ENCODE data around the gene RAB4B. TPM values are rescaled to one million over a fixed set of nuclear protein-coding genes. Genes with fewer than 3 reads are reported as not detected.

Gene RAB4B
- total and polyA plus RNA-seq, 2 experiments from 2014 or later, result 27.4 to 29.0 TPM

DNA sequence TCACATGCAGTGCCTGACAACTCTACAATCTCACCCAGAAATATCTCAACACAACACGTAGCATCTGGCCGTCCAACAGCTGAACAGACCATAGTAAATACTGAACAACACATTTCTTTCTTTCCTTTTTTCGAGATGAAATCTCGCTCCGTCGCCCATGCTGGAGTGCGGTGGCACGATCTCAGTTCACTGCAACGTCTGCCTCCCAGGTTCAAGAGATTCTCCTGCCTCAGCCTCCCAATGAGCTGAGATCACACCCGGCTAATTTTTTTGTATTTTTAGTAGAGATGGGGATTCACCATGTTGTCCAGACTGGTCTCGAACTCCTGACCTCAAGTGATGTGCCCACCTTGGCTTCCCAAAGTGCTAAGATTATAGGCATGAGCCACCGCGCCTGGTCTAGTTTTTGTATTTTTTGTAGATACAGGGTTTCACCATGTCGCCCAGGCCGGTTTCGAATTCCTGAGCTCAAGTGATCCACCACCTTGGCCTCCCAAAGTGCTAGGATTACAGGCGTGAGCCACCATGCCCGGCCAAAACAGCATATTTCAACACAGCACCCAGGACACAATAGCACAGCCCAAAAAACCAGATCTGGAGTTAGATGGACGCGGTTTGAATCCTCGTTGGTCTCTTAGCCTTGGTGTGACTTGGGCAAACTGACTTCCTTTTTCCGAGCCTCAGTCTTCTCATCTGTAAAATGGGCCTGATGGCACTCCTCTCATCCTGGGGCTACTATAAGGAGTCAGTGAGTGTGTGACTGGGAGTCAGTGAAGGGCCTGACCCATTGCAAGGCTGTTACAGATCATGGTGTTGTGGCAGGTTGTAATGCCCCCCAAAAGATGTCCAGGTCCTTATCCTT is 49.6 kb downstream of the RAB4B start:
- no peak overlapping the region for H3K27ac Mint-ChIP-seq
- no peak overlapping the region for H3K4me2 ChIP-seq
- H3K9me2 ChIP-seq (ENCODE audit: insufficient read depth), result no peaks in the 10 kb centered on the region
- no peaks in the 10 kb centered on the region for H3K79me2 ChIP-seq (replicated peaks; ENCODE audit: insufficient read depth)
- no peak for ATAC-seq
- H3K9me3 Mint-ChIP-seq, result no peaks in the 10 kb centered on the region; the same call in 1 of the 3 replicates
- no peak overlapping the region for H3K4me3 Mint-ChIP-seq
- H3K36me3 Mint-ChIP-seq (ENCODE audit: low read depth), result no peaks in the 10 kb centered on the region
- H3K4me3 ChIP-seq, result no peak overlapping the region
- H3K4me1 Mint-ChIP-seq, result 0 out of 3 replicates have a peak, but pooled peaks cover 4% of the 10 kb centered on the region
- no peaks in the 10 kb centered on the region for H3K36me3 ChIP-seq (ENCODE audit: insufficient read depth)
- H3K27ac ChIP-seq (ENCODE audit: low read depth), result no peak overlapping the region
- TF ChIP-seq EZH2phosphoT487 (IDR thresholded peaks at IDR 0.05; ENCODE audit: unreplicated experiment), result no peak
- TF ChIP-seq, protein P1, sequence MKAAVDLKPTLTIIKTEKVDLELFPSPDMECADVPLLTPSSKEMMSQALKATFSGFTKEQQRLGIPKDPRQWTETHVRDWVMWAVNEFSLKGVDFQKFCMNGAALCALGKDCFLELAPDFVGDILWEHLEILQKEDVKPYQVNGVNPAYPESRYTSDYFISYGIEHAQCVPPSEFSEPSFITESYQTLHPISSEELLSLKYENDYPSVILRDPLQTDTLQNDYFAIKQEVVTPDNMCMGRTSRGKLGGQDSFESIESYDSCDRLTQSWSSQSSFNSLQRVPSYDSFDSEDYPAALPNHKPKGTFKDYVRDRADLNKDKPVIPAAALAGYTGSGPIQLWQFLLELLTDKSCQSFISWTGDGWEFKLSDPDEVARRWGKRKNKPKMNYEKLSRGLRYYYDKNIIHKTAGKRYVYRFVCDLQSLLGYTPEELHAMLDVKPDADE (IDR thresholded peaks at IDR 0.05), result no peak
- no peak for TF ChIP-seq STAT1 (IDR thresholded peaks at IDR 0.05; ENCODE audit: unreplicated experiment)
- TF ChIP-seq, protein P2, sequence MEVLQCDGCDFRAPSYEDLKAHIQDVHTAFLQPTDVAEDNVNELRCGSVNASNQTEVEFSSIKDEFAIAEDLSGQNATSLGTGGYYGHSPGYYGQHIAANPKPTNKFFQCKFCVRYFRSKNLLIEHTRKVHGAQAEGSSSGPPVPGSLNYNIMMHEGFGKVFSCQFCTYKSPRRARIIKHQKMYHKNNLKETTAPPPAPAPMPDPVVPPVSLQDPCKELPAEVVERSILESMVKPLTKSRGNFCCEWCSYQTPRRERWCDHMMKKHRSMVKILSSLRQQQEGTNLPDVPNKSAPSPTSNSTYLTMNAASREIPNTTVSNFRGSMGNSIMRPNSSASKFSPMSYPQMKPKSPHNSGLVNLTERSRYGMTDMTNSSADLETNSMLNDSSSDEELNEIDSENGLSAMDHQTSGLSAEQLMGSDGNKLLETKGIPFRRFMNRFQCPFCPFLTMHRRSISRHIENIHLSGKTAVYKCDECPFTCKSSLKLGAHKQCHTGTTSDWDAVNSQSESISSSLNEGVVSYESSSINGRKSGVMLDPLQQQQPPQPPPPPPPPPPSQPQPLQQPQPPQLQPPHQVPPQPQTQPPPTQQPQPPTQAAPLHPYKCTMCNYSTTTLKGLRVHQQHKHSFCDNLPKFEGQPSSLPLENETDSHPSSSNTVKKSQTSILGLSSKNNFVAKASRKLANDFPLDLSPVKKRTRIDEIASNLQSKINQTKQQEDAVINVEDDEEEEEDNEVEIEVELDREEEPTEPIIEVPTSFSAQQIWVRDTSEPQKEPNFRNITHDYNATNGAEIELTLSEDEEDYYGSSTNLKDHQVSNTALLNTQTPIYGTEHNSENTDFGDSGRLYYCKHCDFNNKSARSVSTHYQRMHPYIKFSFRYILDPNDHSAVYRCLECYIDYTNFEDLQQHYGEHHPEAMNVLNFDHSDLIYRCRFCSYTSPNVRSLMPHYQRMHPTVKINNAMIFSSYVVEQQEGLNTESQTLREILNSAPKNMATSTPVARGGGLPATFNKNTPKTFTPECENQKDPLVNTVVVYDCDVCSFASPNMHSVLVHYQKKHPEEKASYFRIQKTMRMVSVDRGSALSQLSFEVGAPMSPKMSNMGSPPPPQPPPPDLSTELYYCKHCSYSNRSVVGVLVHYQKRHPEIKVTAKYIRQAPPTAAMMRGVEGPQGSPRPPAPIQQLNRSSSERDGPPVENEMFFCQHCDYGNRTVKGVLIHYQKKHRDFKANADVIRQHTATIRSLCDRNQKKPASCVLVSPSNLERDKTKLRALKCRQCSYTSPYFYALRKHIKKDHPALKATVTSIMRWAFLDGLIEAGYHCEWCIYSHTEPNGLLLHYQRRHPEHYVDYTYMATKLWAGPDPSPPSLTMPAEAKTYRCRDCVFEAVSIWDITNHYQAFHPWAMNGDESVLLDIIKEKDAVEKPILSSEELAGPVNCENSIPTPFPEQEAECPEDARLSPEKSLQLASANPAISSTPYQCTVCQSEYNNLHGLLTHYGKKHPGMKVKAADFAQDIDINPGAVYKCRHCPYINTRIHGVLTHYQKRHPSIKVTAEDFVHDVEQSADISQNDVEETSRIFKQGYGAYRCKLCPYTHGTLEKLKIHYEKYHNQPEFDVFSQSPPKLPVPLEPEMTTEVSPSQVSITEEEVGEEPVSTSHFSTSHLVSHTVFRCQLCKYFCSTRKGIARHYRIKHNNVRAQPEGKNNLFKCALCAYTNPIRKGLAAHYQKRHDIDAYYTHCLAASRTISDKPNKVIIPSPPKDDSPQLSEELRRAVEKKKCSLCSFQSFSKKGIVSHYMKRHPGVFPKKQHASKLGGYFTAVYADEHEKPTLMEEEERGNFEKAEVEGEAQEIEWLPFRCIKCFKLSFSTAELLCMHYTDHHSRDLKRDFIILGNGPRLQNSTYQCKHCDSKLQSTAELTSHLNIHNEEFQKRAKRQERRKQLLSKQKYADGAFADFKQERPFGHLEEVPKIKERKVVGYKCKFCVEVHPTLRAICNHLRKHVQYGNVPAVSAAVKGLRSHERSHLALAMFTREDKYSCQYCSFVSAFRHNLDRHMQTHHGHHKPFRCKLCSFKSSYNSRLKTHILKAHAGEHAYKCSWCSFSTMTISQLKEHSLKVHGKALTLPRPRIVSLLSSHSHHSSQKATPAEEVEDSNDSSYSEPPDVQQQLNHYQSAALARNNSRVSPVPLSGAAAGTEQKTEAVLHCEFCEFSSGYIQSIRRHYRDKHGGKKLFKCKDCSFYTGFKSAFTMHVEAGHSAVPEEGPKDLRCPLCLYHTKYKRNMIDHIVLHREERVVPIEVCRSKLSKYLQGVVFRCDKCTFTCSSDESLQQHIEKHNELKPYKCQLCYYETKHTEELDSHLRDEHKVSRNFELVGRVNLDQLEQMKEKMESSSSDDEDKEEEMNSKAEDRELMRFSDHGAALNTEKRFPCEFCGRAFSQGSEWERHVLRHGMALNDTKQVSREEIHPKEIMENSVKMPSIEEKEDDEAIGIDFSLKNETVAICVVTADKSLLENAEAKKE (CRISPR knock-in tag; IDR thresholded peaks at IDR 0.05), result no peak
- TF ChIP-seq EZH2 (IDR thresholded peaks at IDR 0.05; ENCODE audit: low read depth, unreplicated experiment), result no peak
- no peak for TF ChIP-seq CREB1 (CRISPR knock-in tag; IDR thresholded peaks at IDR 0.05; ENCODE audit: low read depth)
- no peak for TF ChIP-seq ZNF331 (CRISPR knock-in tag; IDR thresholded peaks at IDR 0.05; ENCODE audit: low read depth)
- TF ChIP-seq, protein P3, sequence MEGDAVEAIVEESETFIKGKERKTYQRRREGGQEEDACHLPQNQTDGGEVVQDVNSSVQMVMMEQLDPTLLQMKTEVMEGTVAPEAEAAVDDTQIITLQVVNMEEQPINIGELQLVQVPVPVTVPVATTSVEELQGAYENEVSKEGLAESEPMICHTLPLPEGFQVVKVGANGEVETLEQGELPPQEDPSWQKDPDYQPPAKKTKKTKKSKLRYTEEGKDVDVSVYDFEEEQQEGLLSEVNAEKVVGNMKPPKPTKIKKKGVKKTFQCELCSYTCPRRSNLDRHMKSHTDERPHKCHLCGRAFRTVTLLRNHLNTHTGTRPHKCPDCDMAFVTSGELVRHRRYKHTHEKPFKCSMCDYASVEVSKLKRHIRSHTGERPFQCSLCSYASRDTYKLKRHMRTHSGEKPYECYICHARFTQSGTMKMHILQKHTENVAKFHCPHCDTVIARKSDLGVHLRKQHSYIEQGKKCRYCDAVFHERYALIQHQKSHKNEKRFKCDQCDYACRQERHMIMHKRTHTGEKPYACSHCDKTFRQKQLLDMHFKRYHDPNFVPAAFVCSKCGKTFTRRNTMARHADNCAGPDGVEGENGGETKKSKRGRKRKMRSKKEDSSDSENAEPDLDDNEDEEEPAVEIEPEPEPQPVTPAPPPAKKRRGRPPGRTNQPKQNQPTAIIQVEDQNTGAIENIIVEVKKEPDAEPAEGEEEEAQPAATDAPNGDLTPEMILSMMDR (conservative IDR thresholded peaks at IDR 0.05; ENCODE audit: low read depth in 2 of 2), result no peak
- no peak for DNase-seq (ENCODE audit: low spot score)
- H3F3A ChIP-seq (replicated peaks; ENCODE audit: low read depth), result no peaks in the 10 kb centered on the region
- no peaks in the 10 kb centered on the region for H3K4me1 ChIP-seq (ENCODE audit: insufficient read depth)
- peaks cover 8% of the 10 kb centered on the region for H3K27me3 Mint-ChIP-seq (ENCODE audit: insufficient read depth, low read depth, poor library complexity)
- no peak overlapping the region for H2AFZ ChIP-seq
- no peaks in the 10 kb centered on the region for H4K20me1 ChIP-seq (replicated peaks; ENCODE audit: insufficient read depth)
- no peaks in the 10 kb centered on the region for H3K27me3 ChIP-seq (ENCODE audit: insufficient read depth)
